ENCODE measurements around the gene MOB1B. TPM values are rescaled to one million over a fixed set of nuclear protein-coding genes. Genes with fewer than 3 reads are reported as not detected.
"Not testable (repeated sequence)": the region's sequence is repeated elsewhere in the genome, so short reads cannot be mapped to it uniquely, and the experiment has no call there.

The MOB1B gene
- total and polyA plus RNA-seq, 2 experiments from 2014 or later, result 5.3 to 23.5 TPM

DNA sequence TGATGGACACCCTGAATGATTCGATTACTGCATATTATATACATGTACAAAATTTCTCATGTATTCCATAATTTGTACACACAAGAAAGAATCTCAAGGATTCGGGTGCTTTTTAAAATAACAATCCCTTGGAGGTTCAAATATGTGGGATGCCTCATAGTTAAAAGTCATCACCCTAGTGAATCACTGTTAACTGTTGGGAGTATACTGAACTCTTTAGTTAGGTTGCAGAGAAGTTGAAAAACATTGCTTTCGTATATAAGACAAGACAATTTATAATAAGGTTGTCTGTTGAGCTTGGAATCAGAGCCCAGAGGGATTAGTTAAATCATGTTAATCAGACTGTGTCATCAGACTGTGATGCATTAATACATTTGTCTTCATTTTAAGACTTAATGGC, 106.9 kb downstream of the MOB1B start:
- 89% methylated on average over 3 of the region's 3 CpGs for WGBS (ENCODE audit: low lambda C conversion rate, missing lambda C conversion rate)
- Histone ChIP-seq H3K27ac (no peak overlapping the region), H2AFZ (no peak overlapping the region), H3K79me2 (peaks cover 6% of the 10 kb centered on the region), H4K20me1 (ENCODE audit: insufficient read depth, poor library complexity, severe bottlenecking) (no peaks in the 10 kb centered on the region), H3K9me3 (ENCODE audit: low read depth) (no peaks in the 10 kb centered on the region), H3K36me3 (replicated peaks; ENCODE audit: insufficient read depth, low read depth) (no peaks in the 10 kb centered on the region), H3K4me1 (ENCODE audit: insufficient read depth) (no peaks in the 10 kb centered on the region), H3K9me2 (replicated peaks; ENCODE audit: insufficient read depth) (no peaks in the 10 kb centered on the region), H3K4me3 (no peak overlapping the region), H3K4me2 (no peak overlapping the region), H3K27me3 (no peaks in the 10 kb centered on the region)
- no peak for DNase-seq (ENCODE audit: low spot score)
- TF ChIP-seq EZH2phosphoT487 (IDR thresholded peaks at IDR 0.05; ENCODE audit: low read depth, severe bottlenecking, unreplicated experiment) (no peak), EZH2 (IDR thresholded peaks at IDR 0.05; ENCODE audit: borderline replicate concordance) (no peak), CTCF (IDR thresholded peaks at IDR 0.05; ENCODE audit: poor library complexity) (no peak)

DNA sequence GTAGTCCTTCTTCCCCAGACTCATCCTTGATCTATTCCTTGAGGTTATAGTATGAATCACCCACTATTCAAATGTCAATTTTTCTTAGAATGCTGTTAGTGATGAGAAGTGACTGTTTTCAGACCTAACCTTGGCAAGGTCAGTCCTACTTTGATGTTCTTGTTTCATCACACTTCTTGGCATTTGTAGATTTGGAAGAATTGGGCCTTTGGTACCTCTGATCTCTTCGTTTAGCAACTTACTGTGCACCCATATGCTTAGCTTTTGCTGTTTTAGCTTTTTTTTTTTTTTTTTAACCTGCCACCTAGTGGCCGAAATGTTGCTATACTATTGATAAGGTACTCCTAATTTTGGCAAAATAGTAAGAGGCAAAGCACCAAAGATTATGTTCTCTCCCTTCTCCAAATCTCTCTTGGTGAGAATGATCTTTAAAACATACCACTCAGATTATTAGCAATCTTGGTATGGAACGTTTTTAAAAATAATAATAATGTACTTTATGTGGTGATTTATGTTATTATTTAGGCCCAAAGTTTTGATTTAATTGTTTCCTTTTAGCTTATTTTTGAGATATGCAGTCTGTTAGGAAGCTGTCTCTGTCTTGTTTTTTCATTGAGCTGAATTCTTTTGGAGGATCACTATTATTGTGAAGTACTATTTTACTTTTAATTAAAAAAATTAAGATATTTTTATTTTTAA, 107.9 kb downstream of the MOB1B start:
- no peaks in the 10 kb centered on the region for H3K9me2 ChIP-seq (replicated peaks; ENCODE audit: insufficient read depth)
- H3K4me2 ChIP-seq, result no peak overlapping the region
- whole genome bisulfite sequencing (ENCODE audit: low lambda C conversion rate, missing lambda C conversion rate), result 3% methylated on average over 3 of the region's 3 CpGs
- no peaks in the 10 kb centered on the region for H3K36me3 ChIP-seq (replicated peaks; ENCODE audit: insufficient read depth, low read depth)
- no peaks in the 10 kb centered on the region for H3K27me3 ChIP-seq
- no peak for TF ChIP-seq EZH2 (IDR thresholded peaks at IDR 0.05; ENCODE audit: borderline replicate concordance)
- TF ChIP-seq CTCF (IDR thresholded peaks at IDR 0.05; ENCODE audit: poor library complexity), result peak; percentile 75
- H4K20me1 ChIP-seq (ENCODE audit: insufficient read depth, poor library complexity, severe bottlenecking), result no peaks in the 10 kb centered on the region
- peak; percentile 12 for DNase-seq (ENCODE audit: low spot score)
- no peaks in the 10 kb centered on the region for H3K4me1 ChIP-seq (ENCODE audit: insufficient read depth)
- peaks cover 6% of the 10 kb centered on the region for H3K79me2 ChIP-seq
- H2AFZ ChIP-seq, result no peak overlapping the region
- H3K4me3 ChIP-seq, result no peak overlapping the region
- no peak overlapping the region for H3K27ac ChIP-seq
- H3K9me3 ChIP-seq (ENCODE audit: low read depth), result no peaks in the 10 kb centered on the region

DNA sequence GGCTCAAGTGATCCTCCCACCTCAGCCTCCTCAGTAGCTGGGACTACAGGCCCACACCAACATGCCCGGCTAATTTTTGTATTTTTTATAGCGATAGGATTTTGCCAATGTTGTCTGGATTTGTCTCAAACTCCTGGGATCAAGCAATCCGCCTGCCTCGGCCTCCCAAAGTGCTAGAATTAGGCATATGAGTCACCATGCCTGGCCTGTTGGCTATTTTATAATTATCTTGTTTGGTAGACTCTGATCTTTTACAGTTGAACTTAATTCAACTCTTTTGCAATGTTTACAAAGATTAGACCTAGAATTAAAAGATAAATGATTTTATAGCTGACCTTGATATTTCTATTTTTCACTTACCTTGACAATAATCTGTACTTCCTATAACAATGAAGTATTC, 109.3 kb downstream of the MOB1B start:
- no peak overlapping the region for H3K27ac ChIP-seq
- H3K27me3 ChIP-seq, result no peaks in the 10 kb centered on the region
- no peak overlapping the region for H2AFZ ChIP-seq
- no peaks in the 10 kb centered on the region for H3K4me1 ChIP-seq (ENCODE audit: insufficient read depth)
- H3K9me2 ChIP-seq (replicated peaks; ENCODE audit: insufficient read depth), result no peaks in the 10 kb centered on the region
- H3K79me2 ChIP-seq, result peaks cover 6% of the 10 kb centered on the region
- H3K4me2 ChIP-seq, result no peak overlapping the region
- no peaks in the 10 kb centered on the region for H3K9me3 ChIP-seq (ENCODE audit: low read depth)
- TF ChIP-seq EZH2 (IDR thresholded peaks at IDR 0.05; ENCODE audit: borderline replicate concordance), result no peak
- TF ChIP-seq EZH2phosphoT487 (IDR thresholded peaks at IDR 0.05; ENCODE audit: low read depth, severe bottlenecking, unreplicated experiment), result no peak
- no peak for TF ChIP-seq CTCF (IDR thresholded peaks at IDR 0.05; ENCODE audit: poor library complexity)
- H3K36me3 ChIP-seq (replicated peaks; ENCODE audit: insufficient read depth, low read depth), result no peaks in the 10 kb centered on the region
- WGBS (ENCODE audit: low lambda C conversion rate, missing lambda C conversion rate), result 95% methylated on average over 4 of the region's 4 CpGs
- DNase-seq (ENCODE audit: low spot score), result no peak
- H3K4me3 ChIP-seq, result no peak overlapping the region
- no peaks in the 10 kb centered on the region for H4K20me1 ChIP-seq (ENCODE audit: insufficient read depth, poor library complexity, severe bottlenecking)

DNA sequence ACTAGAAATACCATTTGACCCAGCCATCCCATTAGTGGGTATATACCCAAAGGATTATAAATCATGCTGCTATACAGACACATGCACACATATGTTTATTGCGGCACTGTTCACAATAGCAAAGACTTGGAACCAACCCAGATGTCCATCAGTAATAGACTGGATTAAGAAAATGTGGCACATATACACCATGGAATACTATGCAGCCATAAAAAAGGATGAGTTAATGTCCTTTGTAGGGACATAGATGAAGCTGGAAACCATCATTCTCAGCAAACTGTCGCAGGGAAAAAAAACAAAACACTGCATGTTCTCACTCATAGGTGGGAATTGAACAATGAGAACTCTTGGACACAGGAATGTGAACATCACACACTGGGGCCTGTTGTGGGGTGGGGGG, 115.2 kb downstream of the MOB1B start:
- not testable (repeated sequence) for H3K4me1 ChIP-seq (ENCODE audit: insufficient read depth); H3K79me2 ChIP-seq; H3K4me2 ChIP-seq; H3K4me3 ChIP-seq; H3K9me2 ChIP-seq (replicated peaks; ENCODE audit: insufficient read depth); H3K36me3 ChIP-seq (replicated peaks; ENCODE audit: insufficient read depth, low read depth); H4K20me1 ChIP-seq (ENCODE audit: insufficient read depth, poor library complexity, severe bottlenecking); DNase-seq (ENCODE audit: low spot score); H3K9me3 ChIP-seq (ENCODE audit: low read depth); H3K27me3 ChIP-seq; H2AFZ ChIP-seq; H3K27ac ChIP-seq
- WGBS (ENCODE audit: low lambda C conversion rate, missing lambda C conversion rate), result 97% methylated on average over 2 of the region's 2 CpGs

All from hepatocyte (in vitro differentiated cells).